HEK293 (cell line): Measurements from ENCODE around the gene TMEM213.

ENCODE experiments used
- CTCF ChIA-PET: fragments of 350-600 bp; formaldehyde crosslinking; extraction: SDS; loops from one replicate; lab custom pipeline; 2021; ENCODE audit warnings: antibody characterized with exemption; lab: Yijun Ruan, JAX
- POLR2A ChIA-PET: fragments of 300-600 bp; formaldehyde crosslinking; extraction: SDS; loops from one replicate; lab custom pipeline; 2020; ENCODE audit warnings: antibody characterized with exemption, inconsistent platforms; lab: Yijun Ruan, JAX
- H3K27ac ChIP-seq: fragments of 200-500 bp; sonication (Bioruptor generic); 2 replicates; pipeline ENCODE4 v1.5.1; 2014; ENCODE audit warnings: low read depth, low read length, control low read depth, inconsistent platforms; ENCODE audit errors: extremely low read depth
- H3K36me3 ChIP-seq, 2 experiments: fragments of 200-500 bp in 1 of 2; sonication (Bioruptor generic) in 1 of 2; 1 replicate in 1 of 2; 2 replicates in 1 of 2; pipeline ENCODE4 v1.5.1; 2014 to 2017; ENCODE audit warnings: inconsistent platforms in 2 of 2, low read length in 2 of 2; ENCODE audit not compliant: control insufficient read depth in 2 of 2, insufficient read depth in 1 of 2
- H3K4me1 ChIP-seq: fragments of 200-500 bp; sonication (Bioruptor generic); 2 replicates; pipeline ENCODE4 v1.5.1; 2014; ENCODE audit warnings: mild to moderate bottlenecking, low read length, inconsistent platforms; ENCODE audit not compliant: control insufficient read depth, insufficient read depth
- H3K4me3 ChIP-seq: 2 replicates; pipeline ENCODE4 v1.5.1; 2011; ENCODE audit warnings: low read depth, mild to moderate bottlenecking, control low read depth, low read length, moderate library complexity
- H3K9me3 ChIP-seq: fragments of 200-500 bp; sonication (Bioruptor generic); 2 replicates; pipeline ENCODE4 v1.5.1; 2014; ENCODE audit warnings: low read depth, low read length, inconsistent platforms; ENCODE audit not compliant: control insufficient read depth, insufficient read depth
- HOXC10 ChIP-seq: sonication (generic); formaldehyde crosslinking; IDR thresholded peaks from 2 replicates; pipeline ENCODE4 v1.8.1; 2023; ENCODE audit warnings: mild to moderate bottlenecking, missing genetic modification reagents
- KLF7 ChIP-seq: fragments of 450-650 bp; formaldehyde crosslinking; IDR thresholded peaks from 2 replicates; pipeline ENCODE4 v1.5.1; 2016; ENCODE audit warnings: missing biosample characterization, missing genetic modification characterization, borderline replicate concordance
- KLF8 ChIP-seq: fragments of 450-650 bp; formaldehyde crosslinking; IDR thresholded peaks from 2 replicates; pipeline ENCODE4 v1.5.1; 2016; ENCODE audit warnings: missing biosample characterization, missing genetic modification characterization
- MZF1 ChIP-seq: fragments of 450-650 bp; formaldehyde crosslinking; IDR thresholded peaks from 2 replicates; pipeline ENCODE4 v1.5.1; 2017; ENCODE audit warnings: missing biosample characterization, missing genetic modification characterization, borderline replicate concordance
- YY2 ChIP-seq: fragments of 450-650 bp; formaldehyde crosslinking; IDR thresholded peaks from 2 replicates; pipeline ENCODE4 v1.5.1; 2016; ENCODE audit warnings: missing biosample characterization, missing genetic modification characterization
- ZBTB20 ChIP-seq: fragments of 450-650 bp; formaldehyde crosslinking; IDR thresholded peaks from 2 replicates; pipeline ENCODE4 v1.5.1; 2016; ENCODE audit warnings: missing biosample characterization, missing genetic modification characterization
- ZFP3 ChIP-seq: fragments of 450-650 bp; formaldehyde crosslinking; IDR thresholded peaks from 2 replicates; pipeline ENCODE4 v1.5.1; 2016; ENCODE audit warnings: low read depth, missing biosample characterization, missing genetic modification characterization
- ZIC2 ChIP-seq: fragments of 450-650 bp; formaldehyde crosslinking; IDR thresholded peaks from 2 replicates; pipeline ENCODE4 v1.5.1; 2016; ENCODE audit warnings: missing biosample characterization, missing genetic modification characterization
- ZNF10 ChIP-seq: fragments of 450-650 bp; formaldehyde crosslinking; IDR thresholded peaks from 2 replicates; pipeline ENCODE4 v1.5.1; 2017; ENCODE audit warnings: missing biosample characterization, missing genetic modification characterization
- ZNF169 ChIP-seq: fragments of 450-650 bp; formaldehyde crosslinking; IDR thresholded peaks from 2 replicates; pipeline ENCODE4 v1.5.1; 2016; ENCODE audit warnings: missing biosample characterization, missing genetic modification characterization
- ZNF239 ChIP-seq: fragments of 450-650 bp; formaldehyde crosslinking; IDR thresholded peaks from 2 replicates; pipeline ENCODE4 v1.5.1; 2016; ENCODE audit warnings: missing biosample characterization, missing genetic modification characterization
- ZNF302 ChIP-seq: fragments of 450-650 bp; formaldehyde crosslinking; IDR thresholded peaks from 2 replicates; pipeline ENCODE4 v1.5.1; 2016; ENCODE audit warnings: missing biosample characterization, missing genetic modification characterization, low read depth
- ZNF354C ChIP-seq: fragments of 450-650 bp; formaldehyde crosslinking; IDR thresholded peaks from 2 replicates; pipeline ENCODE4 v1.5.1; 2016; ENCODE audit warnings: missing biosample characterization, missing genetic modification characterization, low read depth, borderline replicate concordance
- ZNF394 ChIP-seq: fragments of 450-650 bp; formaldehyde crosslinking; IDR thresholded peaks from 2 replicates; pipeline ENCODE4 v1.5.1; 2016; ENCODE audit warnings: missing biosample characterization, missing genetic modification characterization, mild to moderate bottlenecking, moderate library complexity, borderline replicate concordance
- ZNF48 ChIP-seq: fragments of 450-650 bp; formaldehyde crosslinking; IDR thresholded peaks from 2 replicates; pipeline ENCODE4 v1.5.1; 2016; ENCODE audit warnings: missing biosample characterization, missing genetic modification characterization
- ZNF555 ChIP-seq: fragments of 450-650 bp; formaldehyde crosslinking; conservative IDR thresholded peaks from 2 replicates; pipeline ENCODE4 v1.5.1; 2017; ENCODE audit warnings: missing biosample characterization, mild to moderate bottlenecking, missing genetic modification characterization, inconsistent platforms
- ZNF558 ChIP-seq: fragments of 450-650 bp; formaldehyde crosslinking; IDR thresholded peaks from 2 replicates; pipeline ENCODE4 v1.5.1; 2016; ENCODE audit warnings: missing biosample characterization, missing genetic modification characterization
- ZNF571 ChIP-seq: fragments of 450-650 bp; formaldehyde crosslinking; IDR thresholded peaks from 2 replicates; pipeline ENCODE4 v1.5.0; 2017; ENCODE audit warnings: missing biosample characterization, missing genetic modification characterization
- ZNF596 ChIP-seq: fragments of 450-650 bp; IDR thresholded peaks from 2 replicates; pipeline ENCODE4 v1.5.0; 2018; ENCODE audit warnings: missing biosample characterization, mild to moderate bottlenecking, missing genetic modification characterization, moderate library complexity
- ZNF626 ChIP-seq: fragments of 450-650 bp; sonication (Bioruptor Pico); formaldehyde crosslinking; IDR thresholded peaks from 2 replicates; pipeline ENCODE4 v1.5.1; 2018; ENCODE audit warnings: missing biosample characterization, missing genetic modification characterization, inconsistent platforms
- ZNF791 ChIP-seq: fragments of 450-650 bp; formaldehyde crosslinking; IDR thresholded peaks from 2 replicates; pipeline ENCODE4 v1.5.1; 2016; ENCODE audit warnings: missing biosample characterization, missing genetic modification characterization
- TF ChIP-seq, protein P1 (sequence below): IDR thresholded peaks from 2 replicates; pipeline ENCODE4 v1.6.1; 2011; ENCODE audit warnings: mild to moderate bottlenecking, low read depth, low read length, borderline replicate concordance
- TF ChIP-seq, protein P2 (sequence below): fragments of 450-650 bp; formaldehyde crosslinking; optimal IDR thresholded peaks from 2 replicates; pipeline ENCODE3; 2016; ENCODE audit warnings: missing biosample characterization, mild to moderate bottlenecking, missing genetic modification characterization
- TF ChIP-seq, protein P3 (sequence below): fragments of 450-650 bp; formaldehyde crosslinking; IDR thresholded peaks from 2 replicates; pipeline ENCODE4 v1.5.1; 2016; ENCODE audit warnings: missing biosample characterization, missing genetic modification characterization
- TF ChIP-seq, protein P4 (sequence below): fragments of 450-650 bp; formaldehyde crosslinking; IDR thresholded peaks from 2 replicates; pipeline ENCODE4 v1.5.1; 2017; ENCODE audit warnings: missing biosample characterization, missing genetic modification characterization
- TF ChIP-seq, protein P5 (sequence below): fragments of 450-650 bp; formaldehyde crosslinking; IDR thresholded peaks from 2 replicates; pipeline ENCODE4 v1.5.1; 2016; ENCODE audit warnings: missing biosample characterization, missing genetic modification characterization

The TMEM213 gene

DNA sequence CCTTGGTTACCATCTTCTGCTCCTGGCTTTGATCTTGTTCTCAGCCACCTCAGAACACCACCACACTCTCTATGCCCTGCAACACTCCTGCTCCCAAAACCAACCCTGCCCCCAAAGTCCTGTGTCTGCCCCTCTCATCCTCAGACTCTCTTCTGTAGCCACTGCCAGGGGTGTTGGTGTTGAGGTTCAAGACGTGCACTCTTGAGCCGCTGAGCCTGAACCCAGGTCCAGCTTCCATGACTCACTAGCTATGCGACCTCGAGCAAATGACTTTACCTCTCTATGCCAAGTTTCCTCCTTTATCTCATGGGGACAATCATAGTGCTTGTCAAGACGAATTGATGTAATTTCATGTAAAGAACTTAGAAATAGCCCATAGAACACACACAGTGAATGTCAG lies 1.0 kb downstream of the TMEM213 start:
- POLR2A ChIA-PET = no interaction called here
- Histone ChIP-seq H3K27ac (no peak overlapping the region), H3K4me3 (no peak overlapping the region), H3K9me3 (no peaks in the 10 kb centered on the region), H3K4me1 (no peaks in the 10 kb centered on the region)
- CTCF ChIA-PET = interaction anchor here (0.6 to 1.0 kb wide), 2 partner anchors 20 to 796 kb away, joined by 3 to 4 read pairs; no protein-coding TSS in a partner anchor
- no peak for TF ChIP-seq ZNF558 (tag by site-specific recombination)
- no peak for TF ChIP-seq ZNF596
- no peak for TF ChIP-seq ZNF48
- TF ChIP-seq, protein P1, sequence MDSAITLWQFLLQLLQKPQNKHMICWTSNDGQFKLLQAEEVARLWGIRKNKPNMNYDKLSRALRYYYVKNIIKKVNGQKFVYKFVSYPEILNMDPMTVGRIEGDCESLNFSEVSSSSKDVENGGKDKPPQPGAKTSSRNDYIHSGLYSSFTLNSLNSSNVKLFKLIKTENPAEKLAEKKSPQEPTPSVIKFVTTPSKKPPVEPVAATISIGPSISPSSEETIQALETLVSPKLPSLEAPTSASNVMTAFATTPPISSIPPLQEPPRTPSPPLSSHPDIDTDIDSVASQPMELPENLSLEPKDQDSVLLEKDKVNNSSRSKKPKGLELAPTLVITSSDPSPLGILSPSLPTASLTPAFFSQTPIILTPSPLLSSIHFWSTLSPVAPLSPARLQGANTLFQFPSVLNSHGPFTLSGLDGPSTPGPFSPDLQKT = no peak
- TF ChIP-seq ZNF571 (tag by site-specific recombination) = no peak
- no peak for TF ChIP-seq ZNF10 (tag by site-specific recombination)
- TF ChIP-seq, protein P2, sequence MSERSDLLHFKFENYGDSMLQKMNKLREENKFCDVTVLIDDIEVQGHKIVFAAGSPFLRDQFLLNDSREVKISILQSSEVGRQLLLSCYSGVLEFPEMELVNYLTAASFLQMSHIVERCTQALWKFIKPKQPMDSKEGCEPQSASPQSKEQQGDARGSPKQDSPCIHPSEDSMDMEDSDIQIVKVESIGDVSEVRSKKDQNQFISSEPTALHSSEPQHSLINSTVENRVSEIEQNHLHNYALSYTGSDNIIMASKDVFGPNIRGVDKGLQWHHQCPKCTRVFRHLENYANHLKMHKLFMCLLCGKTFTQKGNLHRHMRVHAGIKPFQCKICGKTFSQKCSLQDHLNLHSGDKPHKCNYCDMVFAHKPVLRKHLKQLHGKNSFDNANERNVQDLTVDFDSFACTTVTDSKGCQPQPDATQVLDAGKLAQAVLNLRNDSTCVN (tag by site-specific recombination) = no peak
- no peak for TF ChIP-seq ZNF302 (tag by site-specific recombination)
- TF ChIP-seq ZNF791 (tag by site-specific recombination) = no peak
- TF ChIP-seq, all 188 proteins: peak for 0
- H3K36me3 ChIP-seq = no peaks in the 10 kb centered on the region

DNA sequence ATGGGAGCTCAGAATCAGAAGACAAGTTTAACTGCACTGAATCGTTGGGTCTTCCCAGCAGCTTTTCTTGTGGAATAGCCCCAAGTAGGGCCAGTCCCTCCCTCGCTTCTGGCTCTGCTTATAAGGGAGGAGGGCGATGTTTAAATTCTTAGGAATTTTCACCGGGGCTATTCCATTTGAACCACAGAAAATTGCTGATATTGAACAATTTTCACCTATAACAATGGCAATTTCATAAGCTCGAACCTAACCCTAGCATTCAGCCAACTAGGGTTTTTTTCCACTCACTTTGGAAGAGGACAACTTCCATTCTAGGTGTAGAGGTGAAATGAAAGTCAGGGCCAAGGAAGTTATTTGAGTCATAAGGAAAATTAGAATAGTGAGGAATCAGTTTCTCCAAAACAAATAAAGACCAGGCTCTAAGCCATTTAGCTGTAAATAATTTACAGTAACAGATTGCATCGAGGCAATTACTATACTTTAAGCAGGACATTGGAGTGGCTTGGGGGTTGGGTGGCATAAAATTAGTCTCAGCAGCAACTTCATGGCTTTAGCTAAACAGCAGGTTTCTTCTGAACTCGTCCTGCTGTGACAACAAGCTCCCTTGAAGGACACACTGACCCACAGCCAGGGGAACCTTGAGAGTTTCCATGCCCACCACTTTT lies 1.7 kb downstream of the TMEM213 start:
- ChIA-PET CTCF (interaction anchor here (0.6 to 1.0 kb wide), 2 partner anchors 21 to 797 kb away, joined by 3 to 4 read pairs; no protein-coding TSS in a partner anchor), POLR2A (no interaction called here)
- H3K27ac ChIP-seq = no peak overlapping the region
- H3K4me1 ChIP-seq = no peaks in the 10 kb centered on the region
- no peaks in the 10 kb centered on the region for H3K9me3 ChIP-seq
- no peaks in the 10 kb centered on the region for H3K36me3 ChIP-seq
- TF ChIP-seq ZNF354C (no peak), ZNF791 (tag by site-specific recombination) (no peak), ZFP3 (no peak), KLF8 (no peak), HOXC10 (CRISPR knock-in tag) (no peak)
- no peak overlapping the region for H3K4me3 ChIP-seq

DNA sequence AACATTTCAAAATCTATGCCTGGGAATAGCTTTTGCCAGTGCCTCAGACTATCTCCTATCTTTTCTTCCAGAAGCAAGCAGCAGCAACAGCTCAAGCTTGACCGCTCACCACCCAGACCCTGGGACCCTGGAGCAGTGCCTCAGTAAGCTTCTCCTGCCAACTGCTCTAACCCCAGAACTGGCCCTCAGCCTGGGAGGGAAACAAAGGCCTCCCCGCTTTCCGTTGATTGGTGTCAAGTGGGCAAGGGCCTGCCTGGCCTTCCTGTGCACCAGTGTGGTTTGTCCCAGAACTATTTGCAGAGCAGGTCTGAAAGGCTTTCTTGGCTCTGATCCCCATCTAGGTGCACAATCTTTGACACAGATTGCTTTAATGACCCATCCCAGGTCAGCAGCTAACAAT lies 3.5 kb downstream of the TMEM213 start:
- ChIA-PET CTCF (no interaction called here), POLR2A (interaction anchor here (0.6 kb wide), 1 partner anchor 16 kb away, joined by 8 read pairs; no protein-coding TSS in a partner anchor)
- Histone ChIP-seq H3K4me3 (no peak overlapping the region), H3K27ac (no peak overlapping the region), H3K9me3 (no peaks in the 10 kb centered on the region), H3K4me1 (no peaks in the 10 kb centered on the region), H3K36me3 (no peaks in the 10 kb centered on the region)
- TF ChIP-seq KLF7 (tag by site-specific recombination) (no peak), ZNF239 (tag by site-specific recombination) (no peak), ZIC2 (tag by site-specific recombination) (no peak), ZNF169 (tag by site-specific recombination) (no peak), ZNF626 (no peak), ZNF394 (no peak), ZNF555 (tag by site-specific recombination) (no peak), YY2 (tag by site-specific recombination) (no peak), ZBTB20 (tag by site-specific recombination) (no peak), MZF1 (tag by site-specific recombination) (no peak)
- TF ChIP-seq, protein P3, sequence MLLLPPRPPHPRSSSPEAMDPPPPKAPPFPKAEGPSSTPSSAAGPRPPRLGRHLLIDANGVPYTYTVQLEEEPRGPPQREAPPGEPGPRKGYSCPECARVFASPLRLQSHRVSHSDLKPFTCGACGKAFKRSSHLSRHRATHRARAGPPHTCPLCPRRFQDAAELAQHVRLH = no peak
- TF ChIP-seq, protein P4, sequence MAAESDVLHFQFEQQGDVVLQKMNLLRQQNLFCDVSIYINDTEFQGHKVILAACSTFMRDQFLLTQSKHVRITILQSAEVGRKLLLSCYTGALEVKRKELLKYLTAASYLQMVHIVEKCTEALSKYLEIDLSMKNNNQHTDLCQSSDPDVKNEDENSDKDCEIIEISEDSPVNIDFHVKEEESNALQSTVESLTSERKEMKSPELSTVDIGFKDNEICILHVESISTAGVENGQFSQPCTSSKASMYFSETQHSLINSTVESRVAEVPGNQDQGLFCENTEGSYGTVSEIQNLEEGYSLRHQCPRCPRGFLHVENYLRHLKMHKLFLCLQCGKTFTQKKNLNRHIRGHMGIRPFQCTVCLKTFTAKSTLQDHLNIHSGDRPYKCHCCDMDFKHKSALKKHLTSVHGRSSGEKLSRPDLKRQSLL = no peak
- TF ChIP-seq, protein P5, sequence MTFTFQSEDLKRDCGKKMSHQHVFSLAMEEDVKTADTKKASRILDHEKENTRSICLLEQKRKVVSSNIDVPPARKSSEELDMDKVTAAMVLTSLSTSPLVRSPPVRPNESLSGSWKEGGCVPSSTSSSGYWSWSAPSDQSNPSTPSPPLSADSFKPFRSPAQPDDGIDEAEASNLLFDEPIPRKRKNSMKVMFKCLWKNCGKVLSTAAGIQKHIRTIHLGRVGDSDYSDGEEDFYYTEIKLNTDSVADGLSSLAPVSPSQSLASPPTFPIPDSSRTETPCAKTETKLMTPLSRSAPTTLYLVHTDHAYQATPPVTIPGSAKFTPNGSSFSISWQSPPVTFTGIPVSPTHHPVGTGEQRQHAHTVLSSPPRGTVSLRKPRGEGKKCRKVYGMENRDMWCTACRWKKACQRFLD = no peak
